ENCODE data around the gene FAM210B.
"Not testable (repeated sequence)": the region's sequence is repeated elsewhere in the genome, so short reads cannot be mapped to it uniquely, and the experiment has no call there.

- not testable (repeated sequence) for TF ChIP-seq CTCF (conservative IDR thresholded peaks at IDR 0.05 in 1 of 2, IDR thresholded peaks at IDR 0.05 in 1 of 2; ENCODE audit: low read depth in 1 of 2, low read length in 2 of 2); EZH2 (IDR thresholded peaks at IDR 0.05; ENCODE audit: low read length, missing control alignments)
Measured at GRCh38 chr20:56336709-56337108, 22.1 kb upstream of the FAM210B start.
